ENCODE results near the gene TEX22. TPM values are rescaled to one million over a fixed set of nuclear protein-coding genes. Genes with fewer than 3 reads are reported as not detected.

Gene TEX22
- total and polyA plus RNA-seq, 4 donors = 0.02 to 0.14 (median 0.08) TPM; not detected in 1

DNA sequence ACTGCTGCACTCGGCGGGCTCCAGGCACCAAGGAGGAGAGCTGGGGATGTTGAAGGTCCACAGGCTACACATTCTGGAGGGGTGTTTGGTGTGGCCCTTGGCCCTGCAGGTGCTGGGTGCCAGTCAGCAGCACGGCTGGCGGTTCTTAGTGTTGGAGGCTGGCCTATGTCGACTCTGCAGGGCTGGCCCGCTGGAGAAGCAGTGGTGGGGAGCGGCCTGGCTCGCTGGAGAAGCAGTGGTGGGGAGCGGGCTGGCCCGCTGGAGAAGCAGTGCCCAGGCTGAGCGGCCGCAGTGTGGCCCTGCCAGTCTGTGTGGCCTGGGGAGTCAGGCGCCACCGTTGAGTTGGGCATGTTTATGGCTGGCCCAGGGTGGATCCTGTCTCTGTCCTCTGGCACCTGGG is 48.6 kb downstream of the TEX22 start:
- H3K4me1 ChIP-seq (ENCODE audit: control insufficient read depth in 4 of 4, insufficient read depth in 4 of 4, low read length in 3 of 4) = no peaks in the 10 kb centered on the region
- DNase-seq (ENCODE audit: low spot score) = no peak
- H3K9me3 ChIP-seq (ENCODE audit: control insufficient read depth in 4 of 4, low read length in 3 of 4) = no peaks in the 10 kb centered on the region
- 84% methylated on average over 14 of the region's 14 CpGs for WGBS
- H3K9ac ChIP-seq (ENCODE audit: low read depth in 1 of 2, low read length in 2 of 2) = no peak overlapping the region
- H3K36me3 ChIP-seq (ENCODE audit: control insufficient read depth in 4 of 4, insufficient read depth in 3 of 4, low read depth in 1 of 4, low read length in 3 of 4) = peaks cover 0 to 9% (median 3%) of the 10 kb centered on the region in 4 donors
- no peak overlapping the region for H3K4me3 ChIP-seq (ENCODE audit: low read depth in 1 of 3, low read length in 3 of 3)
- TF ChIP-seq NR2F2 (IDR thresholded peaks at IDR 0.05) = no peak
- TF ChIP-seq, protein P1, sequence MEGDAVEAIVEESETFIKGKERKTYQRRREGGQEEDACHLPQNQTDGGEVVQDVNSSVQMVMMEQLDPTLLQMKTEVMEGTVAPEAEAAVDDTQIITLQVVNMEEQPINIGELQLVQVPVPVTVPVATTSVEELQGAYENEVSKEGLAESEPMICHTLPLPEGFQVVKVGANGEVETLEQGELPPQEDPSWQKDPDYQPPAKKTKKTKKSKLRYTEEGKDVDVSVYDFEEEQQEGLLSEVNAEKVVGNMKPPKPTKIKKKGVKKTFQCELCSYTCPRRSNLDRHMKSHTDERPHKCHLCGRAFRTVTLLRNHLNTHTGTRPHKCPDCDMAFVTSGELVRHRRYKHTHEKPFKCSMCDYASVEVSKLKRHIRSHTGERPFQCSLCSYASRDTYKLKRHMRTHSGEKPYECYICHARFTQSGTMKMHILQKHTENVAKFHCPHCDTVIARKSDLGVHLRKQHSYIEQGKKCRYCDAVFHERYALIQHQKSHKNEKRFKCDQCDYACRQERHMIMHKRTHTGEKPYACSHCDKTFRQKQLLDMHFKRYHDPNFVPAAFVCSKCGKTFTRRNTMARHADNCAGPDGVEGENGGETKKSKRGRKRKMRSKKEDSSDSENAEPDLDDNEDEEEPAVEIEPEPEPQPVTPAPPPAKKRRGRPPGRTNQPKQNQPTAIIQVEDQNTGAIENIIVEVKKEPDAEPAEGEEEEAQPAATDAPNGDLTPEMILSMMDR (IDR thresholded peaks at IDR 0.05; ENCODE audit: low read depth, low read length, missing input control) = no peak
- no peak for TF ChIP-seq EGR1 (IDR thresholded peaks at IDR 0.05; ENCODE audit: low read depth in 2 of 2)
- no peak for TF ChIP-seq HNF4A (conservative IDR thresholded peaks at IDR 0.05)
- TF ChIP-seq, protein P2, sequence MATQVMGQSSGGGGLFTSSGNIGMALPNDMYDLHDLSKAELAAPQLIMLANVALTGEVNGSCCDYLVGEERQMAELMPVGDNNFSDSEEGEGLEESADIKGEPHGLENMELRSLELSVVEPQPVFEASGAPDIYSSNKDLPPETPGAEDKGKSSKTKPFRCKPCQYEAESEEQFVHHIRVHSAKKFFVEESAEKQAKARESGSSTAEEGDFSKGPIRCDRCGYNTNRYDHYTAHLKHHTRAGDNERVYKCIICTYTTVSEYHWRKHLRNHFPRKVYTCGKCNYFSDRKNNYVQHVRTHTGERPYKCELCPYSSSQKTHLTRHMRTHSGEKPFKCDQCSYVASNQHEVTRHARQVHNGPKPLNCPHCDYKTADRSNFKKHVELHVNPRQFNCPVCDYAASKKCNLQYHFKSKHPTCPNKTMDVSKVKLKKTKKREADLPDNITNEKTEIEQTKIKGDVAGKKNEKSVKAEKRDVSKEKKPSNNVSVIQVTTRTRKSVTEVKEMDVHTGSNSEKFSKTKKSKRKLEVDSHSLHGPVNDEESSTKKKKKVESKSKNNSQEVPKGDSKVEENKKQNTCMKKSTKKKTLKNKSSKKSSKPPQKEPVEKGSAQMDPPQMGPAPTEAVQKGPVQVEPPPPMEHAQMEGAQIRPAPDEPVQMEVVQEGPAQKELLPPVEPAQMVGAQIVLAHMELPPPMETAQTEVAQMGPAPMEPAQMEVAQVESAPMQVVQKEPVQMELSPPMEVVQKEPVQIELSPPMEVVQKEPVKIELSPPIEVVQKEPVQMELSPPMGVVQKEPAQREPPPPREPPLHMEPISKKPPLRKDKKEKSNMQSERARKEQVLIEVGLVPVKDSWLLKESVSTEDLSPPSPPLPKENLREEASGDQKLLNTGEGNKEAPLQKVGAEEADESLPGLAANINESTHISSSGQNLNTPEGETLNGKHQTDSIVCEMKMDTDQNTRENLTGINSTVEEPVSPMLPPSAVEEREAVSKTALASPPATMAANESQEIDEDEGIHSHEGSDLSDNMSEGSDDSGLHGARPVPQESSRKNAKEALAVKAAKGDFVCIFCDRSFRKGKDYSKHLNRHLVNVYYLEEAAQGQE (IDR thresholded peaks at IDR 0.05) = no peak
- TF ChIP-seq FOXA1 (IDR thresholded peaks at IDR 0.05) = no peak
- TF ChIP-seq, protein P3, sequence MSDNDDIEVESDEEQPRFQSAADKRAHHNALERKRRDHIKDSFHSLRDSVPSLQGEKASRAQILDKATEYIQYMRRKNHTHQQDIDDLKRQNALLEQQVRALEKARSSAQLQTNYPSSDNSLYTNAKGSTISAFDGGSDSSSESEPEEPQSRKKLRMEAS (IDR thresholded peaks at IDR 0.05) = no peak
- TF ChIP-seq FOXA2 (IDR thresholded peaks at IDR 0.05) = no peak
- TF ChIP-seq SP1 (IDR thresholded peaks at IDR 0.05) = no peak
- no peak for TF ChIP-seq YY1 (IDR thresholded peaks at IDR 0.05)
- TF ChIP-seq TAF1 (conservative IDR thresholded peaks at IDR 0.05) = no peak
- TF ChIP-seq, protein P4, sequence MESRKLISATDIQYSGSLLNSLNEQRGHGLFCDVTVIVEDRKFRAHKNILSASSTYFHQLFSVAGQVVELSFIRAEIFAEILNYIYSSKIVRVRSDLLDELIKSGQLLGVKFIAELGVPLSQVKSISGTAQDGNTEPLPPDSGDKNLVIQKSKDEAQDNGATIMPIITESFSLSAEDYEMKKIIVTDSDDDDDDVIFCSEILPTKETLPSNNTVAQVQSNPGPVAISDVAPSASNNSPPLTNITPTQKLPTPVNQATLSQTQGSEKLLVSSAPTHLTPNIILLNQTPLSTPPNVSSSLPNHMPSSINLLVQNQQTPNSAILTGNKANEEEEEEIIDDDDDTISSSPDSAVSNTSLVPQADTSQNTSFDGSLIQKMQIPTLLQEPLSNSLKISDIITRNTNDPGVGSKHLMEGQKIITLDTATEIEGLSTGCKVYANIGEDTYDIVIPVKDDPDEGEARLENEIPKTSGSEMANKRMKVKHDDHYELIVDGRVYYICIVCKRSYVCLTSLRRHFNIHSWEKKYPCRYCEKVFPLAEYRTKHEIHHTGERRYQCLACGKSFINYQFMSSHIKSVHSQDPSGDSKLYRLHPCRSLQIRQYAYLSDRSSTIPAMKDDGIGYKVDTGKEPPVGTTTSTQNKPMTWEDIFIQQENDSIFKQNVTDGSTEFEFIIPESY (IDR thresholded peaks at IDR 0.05) = no peak
- no peak overlapping the region for H3K27ac ChIP-seq (ENCODE audit: low read depth in 1 of 2, low read length in 2 of 2)
- H3K27me3 ChIP-seq (ENCODE audit: control insufficient read depth in 4 of 4, insufficient read depth in 4 of 4, low read length in 3 of 4) = no peaks in the 10 kb centered on the region

DNA sequence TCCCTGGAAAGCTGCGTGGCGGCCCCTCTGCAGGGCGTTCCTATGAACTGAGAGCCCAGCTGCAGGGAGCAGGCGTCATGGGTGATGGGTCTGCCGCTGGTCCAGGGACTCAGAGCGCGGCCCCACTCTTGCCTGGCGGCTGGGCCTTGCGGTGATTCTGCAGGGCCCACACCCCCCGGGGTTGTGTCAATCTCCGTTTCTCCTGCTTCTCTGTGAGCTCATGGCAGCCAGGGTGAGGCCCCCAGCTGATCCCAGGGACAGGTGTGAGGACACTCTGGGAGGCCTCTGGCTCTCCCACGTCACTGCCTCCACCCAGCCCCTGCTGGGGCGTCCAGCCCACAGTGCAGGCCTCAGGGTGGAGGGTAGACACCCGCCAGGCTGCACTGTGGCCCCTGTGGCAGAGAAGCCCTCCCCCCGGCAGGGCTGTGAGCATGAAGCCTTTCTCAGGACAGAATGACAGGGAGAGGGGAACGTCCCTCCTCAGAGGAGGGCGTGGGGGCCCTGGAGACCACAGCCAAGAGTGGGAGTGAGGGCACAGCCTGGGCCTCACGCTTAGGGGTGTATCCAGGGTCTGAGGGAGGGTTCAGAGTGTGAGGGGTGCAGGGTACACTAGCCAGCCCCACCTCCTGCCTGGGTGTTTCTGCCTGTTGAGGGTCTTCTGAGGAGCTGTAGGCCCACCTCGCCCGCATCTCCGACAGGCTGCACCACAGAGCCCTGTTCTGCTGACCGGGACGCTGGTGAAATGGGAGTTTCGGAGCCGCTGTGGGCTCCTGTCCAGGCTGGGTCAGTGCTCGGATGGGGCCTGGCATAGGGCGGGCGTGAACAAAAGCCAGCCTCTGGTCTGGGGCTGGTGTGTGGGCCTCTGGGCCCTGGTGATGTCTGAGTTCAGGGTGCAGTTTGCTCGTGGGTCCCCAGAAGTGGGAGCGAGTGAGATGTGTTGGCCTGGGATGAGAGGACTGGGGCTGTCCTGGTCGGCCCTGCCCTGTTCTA is 49.6 kb downstream of the TEX22 start:
- no peak overlapping the region for H3K9ac ChIP-seq (ENCODE audit: low read depth in 1 of 2, low read length in 2 of 2)
- H3K27ac ChIP-seq (ENCODE audit: low read depth in 1 of 2, low read length in 2 of 2) = no peak overlapping the region

More for the DNA sequence above, 49.6 kb downstream of the TEX22 start:
- no peak for TF ChIP-seq EGR1 (IDR thresholded peaks at IDR 0.05; ENCODE audit: low read depth in 2 of 2)
- no peak for TF ChIP-seq SP1 (IDR thresholded peaks at IDR 0.05)
- TF ChIP-seq RXRA (IDR thresholded peaks at IDR 0.05) = no peak
- no peaks in the 10 kb centered on the region for H3K9me3 ChIP-seq (ENCODE audit: control insufficient read depth in 4 of 4, low read length in 3 of 4)
- WGBS = 93% methylated on average over 31 of the region's 31 CpGs
- no peak overlapping the region for H3K4me3 ChIP-seq (ENCODE audit: low read depth in 1 of 3, low read length in 3 of 3)
- H3K36me3 ChIP-seq (ENCODE audit: control insufficient read depth in 4 of 4, insufficient read depth in 3 of 4, low read depth in 1 of 4, low read length in 3 of 4) = peaks cover 0 to 11% (median 2%) of the 10 kb centered on the region in 4 donors
- no peaks in the 10 kb centered on the region for H3K4me1 ChIP-seq (ENCODE audit: control insufficient read depth in 4 of 4, insufficient read depth in 4 of 4, low read length in 3 of 4)
- no peaks in the 10 kb centered on the region for H3K27me3 ChIP-seq (ENCODE audit: control insufficient read depth in 4 of 4, insufficient read depth in 4 of 4, low read length in 3 of 4)
- DNase-seq (ENCODE audit: low spot score) = no peak

All from liver (tissue), 9 donors.